ENCODE results near the gene MRPL44. TPM values are rescaled to one million over a fixed set of nuclear protein-coding genes. Genes with fewer than 3 reads are reported as not detected.
"Not testable (repeated sequence)": the region's sequence is repeated elsewhere in the genome, so short reads cannot be mapped to it uniquely, and the experiment has no call there.

Gene MRPL44
- total RNA-seq, 1 experiment from 2014 or later: 24.8 TPM

DNA sequence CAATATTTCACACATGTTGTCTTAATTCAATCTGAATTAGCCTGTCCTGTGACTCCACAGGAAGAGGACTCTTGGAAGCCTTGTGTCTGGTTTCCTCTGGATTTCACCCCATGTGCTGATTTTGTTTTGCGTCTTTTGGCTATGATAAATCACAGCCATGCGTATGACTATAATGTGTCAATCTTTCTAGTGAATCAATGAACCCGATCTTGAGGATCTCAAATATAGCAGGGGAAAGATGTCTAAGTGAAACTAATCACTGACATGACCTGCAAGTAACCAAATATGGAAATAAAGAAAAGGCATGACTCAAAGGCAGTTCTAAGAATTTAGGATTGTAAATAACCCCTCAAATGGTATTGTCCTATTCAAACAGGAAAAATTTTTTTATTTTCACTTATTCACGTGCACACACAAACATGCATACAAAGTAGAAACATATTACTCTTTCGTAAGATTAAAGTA lies 20.4 kb upstream of the MRPL44 start:
- H3K27ac ChIP-seq (ENCODE audit: low read length): no peak overlapping the region

DNA sequence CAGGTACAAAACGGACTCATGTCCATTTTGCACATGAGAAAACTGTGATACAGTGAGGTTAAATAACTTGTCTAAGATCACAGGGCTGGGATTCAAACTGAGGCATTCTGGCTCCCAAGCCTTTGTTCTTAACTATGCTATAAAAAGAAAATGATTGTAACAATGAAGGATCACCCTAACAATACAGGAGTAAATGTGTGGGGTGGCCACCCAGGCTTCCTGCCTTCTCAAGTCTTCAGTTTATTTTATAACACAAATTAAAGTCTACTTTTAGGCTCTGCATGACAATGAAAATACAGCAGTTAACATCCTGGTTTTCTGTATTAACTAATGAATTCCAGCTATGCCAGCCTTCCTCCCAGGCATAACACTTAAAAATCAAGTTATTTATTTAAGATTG lies 19.7 kb upstream of the MRPL44 start:
- intact Hi-C loops (cut with micrococcal nuclease): no loop called here
- ChIA-PET POLR2A (ENCODE audit: unreplicated experiment) (no interaction called here), CTCF (no interaction called here)
- Histone ChIP-seq H3K9me3 (ENCODE audit: low read length) (no peaks in the 10 kb centered on the region), H3K9ac (ENCODE audit: low read length) (no peak overlapping the region), H3K9me2 (replicated peaks; ENCODE audit: low read length) (no peaks in the 10 kb centered on the region), H3K27ac (ENCODE audit: low read length) (no peak overlapping the region), H3K27me3 (ENCODE audit: low read length) (no peaks in the 10 kb centered on the region), H3K79me2 (ENCODE audit: low read length) (peaks cover 97% of the 10 kb centered on the region), H3K4me2 (ENCODE audit: low read length) (no peak overlapping the region), H3K4me3 (ENCODE audit: low read length) (no peak overlapping the region), H3F3A (ENCODE audit: low read length, unreplicated experiment) (peaks cover 4% of the 10 kb centered on the region), H2AFZ (ENCODE audit: low read length) (no peak overlapping the region), H4K20me1 (ENCODE audit: low read length) (0 out of 2 replicates have a peak, but pooled peaks cover 13% of the 10 kb centered on the region), H3K36me3 (ENCODE audit: low read depth, low read length) (peaks cover 11% of the 10 kb centered on the region; the same call in 1 of the 2 replicates), H3K4me1 (ENCODE audit: insufficient read depth, low read length) (peaks cover 20% of the 10 kb centered on the region)
- DNase-seq (no peak), ATAC-seq (no peak)
- BruUV-seq (replicated peaks): no TSS peak
- TF ChIP-seq EZH2phosphoT487 (IDR thresholded peaks at IDR 0.05; ENCODE audit: borderline replicate concordance, low read length) (no peak), CTCF (conservative IDR thresholded peaks at IDR 0.05; ENCODE audit: low read depth, low read length) (no peak), EZH2 (IDR thresholded peaks at IDR 0.05; ENCODE audit: low read length, unreplicated experiment) (no peak)

More for the DNA sequence above, 20.4 kb upstream of the MRPL44 start:
- Histone ChIP-seq H2AFZ (ENCODE audit: low read length) (no peak overlapping the region), H3K9ac (ENCODE audit: low read length) (no peak overlapping the region), H3K4me3 (ENCODE audit: low read length) (no peak overlapping the region), H3K4me2 (ENCODE audit: low read length) (no peak overlapping the region), H3K9me2 (replicated peaks; ENCODE audit: low read length) (no peaks in the 10 kb centered on the region), H3K36me3 (ENCODE audit: low read depth, low read length) (peaks cover 11% of the 10 kb centered on the region; the same call in 1 of the 2 replicates), H3K27me3 (ENCODE audit: low read length) (no peaks in the 10 kb centered on the region), H3K79me2 (ENCODE audit: low read length) (peaks cover 97% of the 10 kb centered on the region), H3K4me1 (ENCODE audit: insufficient read depth, low read length) (peaks cover 17% of the 10 kb centered on the region), H3F3A (ENCODE audit: low read length, unreplicated experiment) (peaks cover 4% of the 10 kb centered on the region), H4K20me1 (ENCODE audit: low read length) (0 out of 2 replicates have a peak, but pooled peaks cover 13% of the 10 kb centered on the region), H3K9me3 (ENCODE audit: low read length) (no peaks in the 10 kb centered on the region)
- ATAC-seq (no peak), DNase-seq (no peak)
- ChIA-PET POLR2A (ENCODE audit: unreplicated experiment) (no interaction called here), CTCF (no interaction called here)
- no TSS peak for BruUV-seq (replicated peaks)
- intact Hi-C loops (cut with micrococcal nuclease): no loop called here
- no peak for TF ChIP-seq EZH2phosphoT487 (IDR thresholded peaks at IDR 0.05; ENCODE audit: borderline replicate concordance, low read length)

- H3K9ac ChIP-seq (ENCODE audit: low read length); H2AFZ ChIP-seq (ENCODE audit: low read length); H3K4me2 ChIP-seq (ENCODE audit: low read length); H3K9me3 ChIP-seq (ENCODE audit: low read length); DNase-seq; POLR2A ChIA-PET (ENCODE audit: unreplicated experiment); H3K4me3 ChIP-seq (ENCODE audit: low read length); H3K27me3 ChIP-seq (ENCODE audit: low read length); intact Hi-C loops (cut with micrococcal nuclease); CTCF ChIA-PET; H3K9me2 ChIP-seq (replicated peaks; ENCODE audit: low read length); ATAC-seq; H3F3A ChIP-seq (ENCODE audit: low read length, unreplicated experiment); H3K27ac ChIP-seq (ENCODE audit: low read length); BruUV-seq (replicated peaks): not testable (repeated sequence)
- peaks cover 11% of the 10 kb centered on the region; the same call in 1 of the 2 replicates for H3K36me3 ChIP-seq (ENCODE audit: low read depth, low read length)
- peaks cover 33% of the 10 kb centered on the region for H3K4me1 ChIP-seq (ENCODE audit: insufficient read depth, low read length)
- peaks cover 95% of the 10 kb centered on the region for H3K79me2 ChIP-seq (ENCODE audit: low read length)
- H4K20me1 ChIP-seq (ENCODE audit: low read length): 0 out of 2 replicates have a peak, but pooled peaks cover 13% of the 10 kb centered on the region
Measured at GRCh38 chr2:223939438-223939837, 17.8 kb upstream of the MRPL44 start.
